ENCODE measurements around the gene TSC2.
"Not testable (repeated sequence)": the region's sequence is repeated elsewhere in the genome, so short reads cannot be mapped to it uniquely, and the experiment has no call there.

Gene TSC2

DNA sequence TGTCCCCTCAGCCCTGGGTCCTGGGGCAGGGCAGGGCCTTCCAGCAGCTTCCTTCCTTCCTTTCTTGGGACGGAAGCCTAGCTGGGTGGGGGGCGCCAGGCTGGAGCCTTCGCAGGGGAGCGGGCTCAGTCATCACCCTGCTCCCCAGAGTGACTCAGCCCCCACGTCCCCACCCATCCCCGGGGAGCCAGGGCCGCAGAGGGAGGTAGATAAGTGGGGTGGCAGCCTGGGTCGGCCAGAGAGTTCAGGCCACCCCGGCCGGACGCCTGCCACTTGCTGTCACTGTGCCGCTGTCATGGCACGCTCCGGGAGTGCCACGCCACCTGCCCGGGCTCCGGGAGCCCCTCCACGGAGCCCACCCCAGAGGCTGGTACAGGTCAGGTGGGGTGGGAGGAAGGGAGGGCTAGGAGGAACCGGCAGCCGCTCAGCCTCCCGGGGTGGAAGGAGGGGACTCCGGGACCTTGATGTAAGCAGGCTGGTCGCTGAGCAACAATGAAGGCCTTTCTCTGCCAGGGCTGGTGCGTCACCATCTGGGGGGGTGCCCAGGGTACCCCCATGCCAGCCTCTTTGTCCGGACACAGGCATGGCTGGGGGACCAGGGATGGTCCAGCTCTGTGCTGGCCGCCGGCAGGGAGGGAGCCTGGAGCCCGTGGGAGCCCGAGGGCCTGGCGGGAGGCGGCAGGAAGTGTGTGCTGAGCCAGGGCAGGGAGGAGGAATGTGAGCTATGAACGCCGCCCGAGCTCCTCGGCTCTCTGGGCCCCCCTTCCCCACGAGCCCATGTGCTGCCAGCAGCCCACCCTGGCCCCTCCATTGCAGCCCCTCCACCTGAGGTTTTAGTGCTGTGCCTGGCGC lies 14.5 kb upstream of the TSC2 start:
- TF ChIP-seq, protein P1, sequence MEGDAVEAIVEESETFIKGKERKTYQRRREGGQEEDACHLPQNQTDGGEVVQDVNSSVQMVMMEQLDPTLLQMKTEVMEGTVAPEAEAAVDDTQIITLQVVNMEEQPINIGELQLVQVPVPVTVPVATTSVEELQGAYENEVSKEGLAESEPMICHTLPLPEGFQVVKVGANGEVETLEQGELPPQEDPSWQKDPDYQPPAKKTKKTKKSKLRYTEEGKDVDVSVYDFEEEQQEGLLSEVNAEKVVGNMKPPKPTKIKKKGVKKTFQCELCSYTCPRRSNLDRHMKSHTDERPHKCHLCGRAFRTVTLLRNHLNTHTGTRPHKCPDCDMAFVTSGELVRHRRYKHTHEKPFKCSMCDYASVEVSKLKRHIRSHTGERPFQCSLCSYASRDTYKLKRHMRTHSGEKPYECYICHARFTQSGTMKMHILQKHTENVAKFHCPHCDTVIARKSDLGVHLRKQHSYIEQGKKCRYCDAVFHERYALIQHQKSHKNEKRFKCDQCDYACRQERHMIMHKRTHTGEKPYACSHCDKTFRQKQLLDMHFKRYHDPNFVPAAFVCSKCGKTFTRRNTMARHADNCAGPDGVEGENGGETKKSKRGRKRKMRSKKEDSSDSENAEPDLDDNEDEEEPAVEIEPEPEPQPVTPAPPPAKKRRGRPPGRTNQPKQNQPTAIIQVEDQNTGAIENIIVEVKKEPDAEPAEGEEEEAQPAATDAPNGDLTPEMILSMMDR (IDR thresholded peaks at IDR 0.05) = no peak
- no peak for TF ChIP-seq ZFX (IDR thresholded peaks at IDR 0.05; ENCODE audit: borderline replicate concordance)
- no peak overlapping the region for H3K27ac ChIP-seq

DNA sequence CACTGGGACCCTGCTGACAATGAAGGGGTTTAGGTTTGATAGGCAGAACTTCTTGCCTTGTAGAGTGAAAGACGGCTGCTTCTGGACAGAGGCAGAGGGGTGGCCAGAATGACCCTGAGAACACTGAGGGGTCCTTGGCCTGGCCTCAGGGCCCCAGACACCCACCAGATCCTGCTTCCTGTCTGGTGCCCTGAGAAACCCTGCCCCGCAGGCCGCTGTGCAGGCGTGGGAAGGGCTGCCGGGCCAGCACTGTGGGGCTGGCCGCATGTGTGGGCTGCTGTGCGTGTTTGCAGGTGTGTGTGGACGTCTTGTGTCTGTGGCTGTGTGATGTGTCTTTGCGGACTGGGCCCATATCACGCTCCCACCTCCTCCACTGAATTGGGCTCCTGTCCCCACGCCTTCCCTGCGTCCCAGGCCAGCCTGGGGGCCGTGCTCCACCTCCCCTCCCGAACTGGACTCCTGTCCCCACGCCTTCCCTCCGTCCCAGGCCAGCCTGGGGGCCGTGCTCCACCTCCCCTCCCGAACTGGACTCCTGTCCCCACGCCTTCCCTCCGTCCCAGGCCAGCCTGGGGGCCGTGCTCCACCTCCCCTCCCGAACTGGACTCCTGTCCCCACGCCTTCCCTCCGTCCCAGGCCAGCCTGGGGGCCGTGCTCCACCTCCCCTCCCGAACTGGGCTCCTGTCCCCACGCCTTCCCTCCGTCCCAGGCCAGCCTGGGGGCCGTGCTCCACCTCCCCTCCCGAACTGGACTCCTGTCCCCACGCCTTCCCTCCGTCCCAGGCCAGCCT lies 13.7 kb upstream of the TSC2 start:
- H3K27ac ChIP-seq = not testable (repeated sequence)

DNA sequence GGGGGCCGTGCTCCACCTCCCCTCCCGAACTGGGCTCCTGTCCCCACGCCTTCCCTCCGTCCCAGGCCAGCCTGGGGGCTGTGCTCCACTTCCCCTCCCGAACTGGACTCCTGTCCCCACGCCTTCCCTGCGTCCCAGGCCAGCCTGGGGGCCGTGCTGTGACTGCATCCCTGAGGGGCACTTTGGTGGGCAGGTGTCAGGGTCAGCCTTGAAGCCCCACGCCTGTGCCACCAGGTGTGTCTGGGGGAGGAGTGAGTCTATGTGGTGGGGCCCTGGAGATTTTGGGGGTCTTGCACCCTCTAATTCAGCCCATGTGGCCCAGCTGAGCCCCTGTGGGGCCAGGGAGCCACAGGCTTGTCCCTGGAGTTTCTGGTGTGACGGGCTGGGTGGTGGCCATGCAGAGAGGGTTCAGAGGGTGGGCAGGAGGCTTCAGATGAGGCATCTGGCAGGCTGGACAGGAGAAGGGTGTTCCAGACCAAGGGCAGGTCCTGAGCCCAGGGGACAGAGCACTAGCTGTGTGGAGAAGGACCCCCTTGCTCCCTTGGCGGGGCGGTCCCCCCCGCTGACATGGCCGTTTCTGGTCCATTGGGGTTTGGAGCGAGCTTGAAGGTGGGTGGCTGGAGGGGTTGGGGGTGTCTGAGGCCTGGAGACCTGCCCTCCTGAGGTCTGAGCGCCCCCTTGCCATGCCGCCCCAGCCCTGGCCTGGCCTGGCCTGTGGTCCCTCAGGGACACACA lies 12.9 kb upstream of the TSC2 start:
- H3K27ac ChIP-seq = no peak overlapping the region
- TF ChIP-seq ZFX (IDR thresholded peaks at IDR 0.05; ENCODE audit: borderline replicate concordance) = no peak
- TF ChIP-seq, protein P1 (IDR thresholded peaks at IDR 0.05) = no peak

DNA sequence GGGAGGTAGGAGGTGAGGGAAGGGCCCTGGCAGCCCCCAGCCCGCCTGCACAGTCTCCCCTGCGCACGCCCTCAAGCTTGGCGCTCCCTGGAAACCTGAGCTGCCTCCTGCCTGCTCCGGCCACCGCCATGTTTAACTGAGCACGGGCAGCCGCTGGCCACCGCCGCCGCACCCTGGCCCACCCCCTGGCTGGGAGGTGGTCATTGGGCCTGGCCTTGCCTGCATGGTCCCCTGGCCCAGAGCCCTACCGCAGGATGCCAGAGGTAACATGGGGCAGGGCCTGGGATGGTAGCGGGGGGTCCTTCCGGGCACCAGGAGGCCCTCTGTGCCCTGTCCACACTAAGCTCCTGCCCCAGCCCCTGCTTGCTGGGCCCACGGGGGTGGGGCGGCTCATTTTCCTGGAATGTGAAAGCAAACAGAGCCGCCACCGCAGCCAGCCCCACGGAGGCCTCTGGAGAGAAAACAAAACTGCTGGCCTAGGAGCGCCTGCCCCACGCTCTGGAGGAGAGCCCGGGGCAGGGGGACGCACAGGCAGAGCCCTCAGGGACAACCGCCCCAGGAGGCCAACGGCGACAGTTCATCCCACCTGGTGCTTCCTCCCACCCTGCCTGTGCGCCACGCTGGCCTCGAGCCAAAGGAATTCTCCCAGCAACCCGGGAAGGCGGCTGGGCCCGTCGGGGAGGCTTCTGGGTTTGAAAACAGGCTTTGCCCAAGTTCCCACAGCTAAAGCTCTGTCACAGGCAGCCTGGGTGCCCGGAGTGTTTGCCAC lies 12.2 kb upstream of the TSC2 start:
- TF ChIP-seq, protein P1 (IDR thresholded peaks at IDR 0.05) = no peak
- no peak for TF ChIP-seq ZFX (IDR thresholded peaks at IDR 0.05; ENCODE audit: borderline replicate concordance)
- no peak overlapping the region for H3K27ac ChIP-seq

DNA sequence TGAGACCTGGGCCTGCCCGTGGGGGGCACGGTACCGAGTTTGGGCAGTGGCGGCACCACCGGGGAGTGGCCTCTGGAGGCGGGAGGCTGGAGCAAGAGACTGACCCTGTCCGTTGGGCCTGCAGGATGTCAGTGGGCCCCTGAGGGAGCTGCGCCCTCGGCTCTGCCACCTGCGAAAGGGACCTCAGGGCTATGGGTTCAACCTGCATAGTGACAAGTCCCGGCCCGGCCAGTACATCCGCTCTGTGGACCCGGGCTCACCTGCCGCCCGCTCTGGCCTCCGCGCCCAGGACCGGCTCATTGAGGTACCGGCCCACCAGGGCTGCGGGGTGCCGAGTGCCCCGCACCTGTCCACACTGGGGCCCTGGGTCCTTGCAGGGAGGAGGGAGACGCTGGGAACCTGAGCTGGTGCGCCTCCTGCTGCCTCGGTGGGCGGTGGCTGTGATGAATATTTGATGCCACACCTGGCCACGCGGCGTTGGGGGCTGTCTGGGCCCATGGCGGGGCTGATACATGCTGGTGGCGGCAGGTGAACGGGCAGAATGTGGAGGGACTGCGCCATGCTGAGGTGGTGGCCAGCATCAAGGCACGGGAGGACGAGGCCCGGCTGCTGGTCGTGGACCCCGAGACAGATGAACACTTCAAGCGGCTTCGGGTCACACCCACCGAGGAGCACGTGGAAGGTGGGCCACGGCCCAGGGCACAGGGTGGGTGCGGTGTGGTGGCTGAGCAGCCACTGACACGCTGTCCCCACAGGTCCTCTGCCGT lies 11.4 kb upstream of the TSC2 start:
- TF ChIP-seq ZFX (IDR thresholded peaks at IDR 0.05; ENCODE audit: borderline replicate concordance) = no peak
- TF ChIP-seq, protein P1 (IDR thresholded peaks at IDR 0.05) = no peak
- H3K27ac ChIP-seq = no peak overlapping the region

DNA sequence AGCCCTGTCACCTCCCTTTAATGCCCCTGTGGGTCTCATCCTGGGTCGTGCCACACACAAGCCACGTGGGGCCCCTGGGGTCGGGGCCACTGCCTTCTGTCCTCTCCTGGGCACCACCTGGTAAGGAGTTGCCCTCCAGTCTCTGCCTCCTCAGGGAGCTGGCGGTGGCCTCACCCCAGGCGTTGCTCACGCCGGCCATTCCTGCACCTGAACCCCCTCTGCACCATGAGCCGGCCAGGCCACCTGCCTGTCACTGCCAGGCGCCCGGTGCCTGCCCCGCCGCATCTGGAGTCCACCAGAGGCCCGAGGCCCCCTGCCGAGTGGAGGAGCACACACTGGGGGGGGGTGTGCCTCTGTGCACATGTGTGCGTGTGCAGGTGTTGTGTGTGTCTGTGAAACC lies 10.7 kb upstream of the TSC2 start:
- H3K27ac ChIP-seq = no peak overlapping the region

More for the DNA sequence above, 10.7 kb upstream of the TSC2 start:
- TF ChIP-seq ZFX (IDR thresholded peaks at IDR 0.05; ENCODE audit: borderline replicate concordance) = no peak
- TF ChIP-seq, protein P1 (IDR thresholded peaks at IDR 0.05) = no peak

Data from 22Rv1 (cell line).